ENCODE measurements around the gene CACNA1H.

CACNA1H gene

DNA sequence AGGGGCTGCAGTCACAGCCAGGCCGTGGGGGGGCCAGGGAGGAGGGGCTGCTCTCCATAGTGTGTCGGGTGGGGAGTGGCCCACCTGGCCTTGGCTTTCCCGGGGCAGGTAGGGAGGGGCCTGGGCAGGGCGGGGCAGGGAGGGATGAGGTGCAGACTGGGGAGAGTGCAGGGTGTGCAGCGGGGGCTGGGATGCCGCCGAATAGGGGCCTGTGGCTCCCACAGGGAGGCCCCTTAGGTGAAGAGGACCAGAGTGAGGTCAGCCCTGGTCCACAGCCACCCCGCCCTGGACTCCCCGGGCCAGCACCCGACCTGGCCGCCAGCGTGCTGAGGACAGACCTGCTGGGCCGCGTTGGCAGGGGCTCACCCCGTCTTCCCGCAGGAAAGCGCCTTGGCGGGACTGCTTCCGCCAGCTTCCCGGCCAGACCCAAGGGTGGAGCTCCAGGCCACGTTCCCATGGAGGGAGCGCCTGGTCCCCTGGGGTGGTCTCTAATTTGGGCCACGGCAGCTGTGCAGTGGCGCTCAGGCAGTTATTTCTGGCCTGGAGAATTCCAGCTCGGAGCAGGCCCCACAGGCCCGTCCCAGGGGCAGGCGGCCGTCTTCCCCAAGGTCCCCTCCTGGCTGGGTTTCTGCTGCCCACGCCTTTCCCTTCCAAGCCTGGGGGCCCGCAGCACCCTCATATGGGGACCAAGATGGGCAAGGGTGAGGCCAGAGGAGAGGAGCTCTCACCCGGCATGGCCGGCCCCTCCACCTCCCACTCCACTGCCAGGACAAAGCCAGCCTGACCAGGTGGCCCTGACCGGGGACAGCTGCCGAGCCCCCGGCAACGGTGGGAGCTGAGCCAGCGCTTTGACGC, 27.9 kb downstream of the CACNA1H start:
- H3K79me2 ChIP-seq (ENCODE audit: insufficient read depth, low read depth), result no peaks in the 10 kb centered on the region
- H4K20me1 ChIP-seq (ENCODE audit: insufficient read depth), result no peaks in the 10 kb centered on the region
- no peaks in the 10 kb centered on the region for H3K36me3 ChIP-seq (ENCODE audit: insufficient read depth)
- no peak overlapping the region for H3K27ac ChIP-seq
- no peak overlapping the region for H3K4me3 ChIP-seq (IDR thresholded peaks at IDR 0.05; ENCODE audit: insufficient read depth, low read depth, low read length)
- TF ChIP-seq, protein P1, sequence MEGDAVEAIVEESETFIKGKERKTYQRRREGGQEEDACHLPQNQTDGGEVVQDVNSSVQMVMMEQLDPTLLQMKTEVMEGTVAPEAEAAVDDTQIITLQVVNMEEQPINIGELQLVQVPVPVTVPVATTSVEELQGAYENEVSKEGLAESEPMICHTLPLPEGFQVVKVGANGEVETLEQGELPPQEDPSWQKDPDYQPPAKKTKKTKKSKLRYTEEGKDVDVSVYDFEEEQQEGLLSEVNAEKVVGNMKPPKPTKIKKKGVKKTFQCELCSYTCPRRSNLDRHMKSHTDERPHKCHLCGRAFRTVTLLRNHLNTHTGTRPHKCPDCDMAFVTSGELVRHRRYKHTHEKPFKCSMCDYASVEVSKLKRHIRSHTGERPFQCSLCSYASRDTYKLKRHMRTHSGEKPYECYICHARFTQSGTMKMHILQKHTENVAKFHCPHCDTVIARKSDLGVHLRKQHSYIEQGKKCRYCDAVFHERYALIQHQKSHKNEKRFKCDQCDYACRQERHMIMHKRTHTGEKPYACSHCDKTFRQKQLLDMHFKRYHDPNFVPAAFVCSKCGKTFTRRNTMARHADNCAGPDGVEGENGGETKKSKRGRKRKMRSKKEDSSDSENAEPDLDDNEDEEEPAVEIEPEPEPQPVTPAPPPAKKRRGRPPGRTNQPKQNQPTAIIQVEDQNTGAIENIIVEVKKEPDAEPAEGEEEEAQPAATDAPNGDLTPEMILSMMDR (conservative IDR thresholded peaks at IDR 0.05; ENCODE audit: low read depth, low read length), result no peak
- no peak overlapping the region for H2AFZ ChIP-seq (ENCODE audit: low read depth)
- H3K9ac ChIP-seq, result no peak overlapping the region
- no peaks in the 10 kb centered on the region for H3K4me1 ChIP-seq (ENCODE audit: low read depth, poor library complexity, severe bottlenecking)
- H3K4me2 ChIP-seq, result no peak overlapping the region
- peaks cover 90% of the 10 kb centered on the region for H3K27me3 ChIP-seq (ENCODE audit: insufficient read depth, low read depth)

DNA sequence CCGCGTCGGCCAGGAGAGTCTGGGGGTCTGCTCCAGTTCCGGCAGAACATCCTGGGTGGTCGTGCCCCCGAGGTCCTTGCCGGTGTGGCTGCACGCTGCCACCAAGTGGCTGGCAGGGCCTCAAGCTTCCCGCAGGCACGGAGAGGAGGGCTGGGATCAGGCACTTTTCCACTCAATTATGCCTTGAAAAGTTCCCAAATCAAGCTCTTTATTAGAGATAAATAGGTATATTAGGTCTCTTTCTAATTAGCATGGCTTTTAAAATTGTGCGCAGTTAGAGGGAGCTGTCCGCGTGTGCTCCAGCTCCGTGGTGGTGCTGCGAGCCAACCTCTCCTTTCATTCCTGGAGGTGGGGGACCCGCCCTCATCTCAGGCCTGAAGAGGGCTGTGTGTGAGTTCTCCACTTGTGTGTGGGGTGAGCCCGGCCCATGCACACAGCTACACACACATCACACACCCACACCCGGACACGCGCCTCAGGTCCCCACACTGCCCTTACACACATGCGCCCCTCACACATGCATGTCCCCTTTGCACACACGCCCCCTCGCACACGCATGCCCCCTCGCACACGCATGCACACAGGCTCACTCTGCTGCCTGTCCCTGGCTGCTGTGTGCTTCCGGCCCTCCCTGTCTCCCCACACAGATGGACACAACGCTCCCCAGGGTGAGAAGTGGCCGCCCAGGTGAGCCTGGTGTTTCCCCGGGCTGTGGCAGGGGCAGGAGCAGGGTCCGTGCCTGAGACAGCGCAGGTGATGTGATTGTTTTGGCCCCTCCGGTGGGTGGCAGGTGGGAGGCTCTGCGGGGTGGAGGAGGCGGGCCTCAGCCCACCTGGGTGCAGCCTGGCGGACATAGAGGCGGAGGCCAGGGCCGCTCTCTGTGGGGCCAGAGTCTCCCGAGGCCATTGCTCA, 28.8 kb downstream of the CACNA1H start:
- Histone ChIP-seq H4K20me1 (ENCODE audit: insufficient read depth) (no peaks in the 10 kb centered on the region), H3K4me3 (IDR thresholded peaks at IDR 0.05; ENCODE audit: insufficient read depth, low read depth, low read length) (no peak overlapping the region), H3K9ac (no peak overlapping the region), H3K27me3 (ENCODE audit: insufficient read depth, low read depth) (peaks cover 81% of the 10 kb centered on the region), H3K27ac (no peak overlapping the region), H3K4me1 (ENCODE audit: low read depth, poor library complexity, severe bottlenecking) (no peaks in the 10 kb centered on the region), H3K4me2 (no peak overlapping the region), H3K36me3 (ENCODE audit: insufficient read depth) (no peaks in the 10 kb centered on the region), H3K79me2 (ENCODE audit: insufficient read depth, low read depth) (no peaks in the 10 kb centered on the region), H2AFZ (ENCODE audit: low read depth) (no peak overlapping the region)
- TF ChIP-seq, protein P1 (conservative IDR thresholded peaks at IDR 0.05; ENCODE audit: low read depth, low read length), result no peak

GRCh38 chr16:1182316-1182671, 29.4 kb downstream of the CACNA1H start:
- no peak overlapping the region for H3K4me2 ChIP-seq
- no peak overlapping the region for H3K9ac ChIP-seq
- no peaks in the 10 kb centered on the region for H3K4me1 ChIP-seq (ENCODE audit: low read depth, poor library complexity, severe bottlenecking)
- H3K36me3 ChIP-seq (ENCODE audit: insufficient read depth), result no peaks in the 10 kb centered on the region
- H3K27ac ChIP-seq, result no peak overlapping the region
- H3K4me3 ChIP-seq (IDR thresholded peaks at IDR 0.05; ENCODE audit: insufficient read depth, low read depth, low read length), result no peak overlapping the region
- TF ChIP-seq, protein P1 (conservative IDR thresholded peaks at IDR 0.05; ENCODE audit: low read depth, low read length), result no peak
- peaks cover 77% of the 10 kb centered on the region for H3K27me3 ChIP-seq (ENCODE audit: insufficient read depth, low read depth)
- H2AFZ ChIP-seq (ENCODE audit: low read depth), result no peak overlapping the region
- no peaks in the 10 kb centered on the region for H4K20me1 ChIP-seq (ENCODE audit: insufficient read depth)
- no peaks in the 10 kb centered on the region for H3K79me2 ChIP-seq (ENCODE audit: insufficient read depth, low read depth)

GRCh38 chr16:1182950-1183907, 30.3 kb downstream of the CACNA1H start:
- no peak overlapping the region for H3K27ac ChIP-seq
- H3K79me2 ChIP-seq (ENCODE audit: insufficient read depth, low read depth), result no peaks in the 10 kb centered on the region
- no peaks in the 10 kb centered on the region for H4K20me1 ChIP-seq (ENCODE audit: insufficient read depth)
- H3K36me3 ChIP-seq (ENCODE audit: insufficient read depth), result no peaks in the 10 kb centered on the region
- no peaks in the 10 kb centered on the region for H3K4me1 ChIP-seq (ENCODE audit: low read depth, poor library complexity, severe bottlenecking)
- no peak overlapping the region for H3K4me2 ChIP-seq
- no peak overlapping the region for H3K9ac ChIP-seq
- peaks cover 78% of the 10 kb centered on the region for H3K27me3 ChIP-seq (ENCODE audit: insufficient read depth, low read depth)
- H2AFZ ChIP-seq (ENCODE audit: low read depth), result no peak overlapping the region
- H3K4me3 ChIP-seq (IDR thresholded peaks at IDR 0.05; ENCODE audit: insufficient read depth, low read depth, low read length), result no peak overlapping the region
- TF ChIP-seq, protein P1 (conservative IDR thresholded peaks at IDR 0.05; ENCODE audit: low read depth, low read length), result no peak
